Esophagus muscularis mucosa (tissue), 4 donors: ENCODE measurements around the gene CCDC102B. TPM values are rescaled to one million over a fixed set of nuclear protein-coding genes. Genes with fewer than 3 reads are reported as not detected.

Source experiments
- DNase-seq: peaks from one replicate; pipeline ENCODE4 v3.0.0-alpha.2; 2017; ENCODE audit errors: extremely low spot score
- H3K27ac ChIP-seq, 4 donors: fragments of 200-600 bp; sonication (generic); replicated peaks in 1 of 4; 1 replicate in 3 of 4; 2 replicates in 1 of 4; pipeline ENCODE4 v1.5.1; 2016 to 2019; ENCODE audit warnings: mild to moderate bottlenecking in 1 of 4
- H3K27me3 ChIP-seq, 4 donors: fragments of 200-600 bp; sonication (generic); one replicate each; pipeline versions ENCODE4 v1.5.1 to v1.6.0; 2016 to 2019
- H3K36me3 ChIP-seq, 4 donors: fragments of 200-600 bp; sonication (generic); one replicate each; pipeline ENCODE4 v1.5.1; 2016 to 2019
- H3K4me1 ChIP-seq, 4 donors: fragments of 200-600 bp; sonication (generic); one replicate each; pipeline ENCODE4 v1.5.1; 2016 to 2019
- H3K4me3 ChIP-seq, 4 donors: fragments of 200-600 bp; sonication (generic); 1 replicate in 2 of 4; 2 replicates in 2 of 4; pipeline ENCODE4 v1.5.1; 2016 to 2019; ENCODE audit warnings: mild to moderate bottlenecking in 4 of 4, moderate library complexity in 1 of 4
- H3K9me3 ChIP-seq, 4 donors: fragments of 200-600 bp; sonication (generic); 1 replicate in 3 of 4; 2 replicates in 1 of 4; pipeline ENCODE4 v1.5.1; 2016 to 2019
- CTCF ChIP-seq, 3 experiments: fragments of 200-600 bp in 2 of 3; fragments of 450-650 bp in 1 of 3; sonication (generic) in 2 of 3; IDR thresholded peaks; one replicate each; pipeline ENCODE4 v1.5.1; 2017 to 2019; ENCODE audit warnings: antibody characterized with exemption in 3 of 3, mild to moderate bottlenecking in 2 of 3, moderate library complexity in 1 of 3
- EP300 ChIP-seq: sonication (generic); formaldehyde crosslinking; IDR thresholded peaks from one replicate; pipeline ENCODE4 v1.6.1; 2017; ENCODE audit warnings: antibody characterized with exemption
- POLR2A ChIP-seq: fragments of 450-650 bp; IDR thresholded peaks from one replicate; pipeline ENCODE4 v1.6.1; 2017; ENCODE audit warnings: antibody characterized with exemption, moderate library complexity, mild to moderate bottlenecking, low read depth
- POLR2AphosphoS5 ChIP-seq, 2 donors: sonication (generic); formaldehyde crosslinking; IDR thresholded peaks; one replicate each; pipeline ENCODE4 v1.6.1; 2017; ENCODE audit warnings: antibody characterized with exemption in 2 of 2
- WGBS: methylation state at CpG from one replicate; pipeline ENCODE4 v1.1.5; 2018; 5-methylcytosine and 5-hydroxymethylcytosine counted together
- intact Hi-C: fragments of 100-400 bp; cut with DNase I; formaldehyde crosslinking; loops from one replicate; pipeline ENCODE4 v1.15.1; 2023
- total RNA-seq, 4 donors: library from RNA; depleted of rRNA; stranded (reverse); fragments of >200 nt; gene quantifications; one replicate each; pipeline versions ENCODE4 v1.1.0 to v1.2.1, GENCODE V29; 2016

The CCDC102B gene
- total RNA-seq, 4 donors from 2014 or later = 3.0 to 6.8 (median 4.8) TPM

DNA sequence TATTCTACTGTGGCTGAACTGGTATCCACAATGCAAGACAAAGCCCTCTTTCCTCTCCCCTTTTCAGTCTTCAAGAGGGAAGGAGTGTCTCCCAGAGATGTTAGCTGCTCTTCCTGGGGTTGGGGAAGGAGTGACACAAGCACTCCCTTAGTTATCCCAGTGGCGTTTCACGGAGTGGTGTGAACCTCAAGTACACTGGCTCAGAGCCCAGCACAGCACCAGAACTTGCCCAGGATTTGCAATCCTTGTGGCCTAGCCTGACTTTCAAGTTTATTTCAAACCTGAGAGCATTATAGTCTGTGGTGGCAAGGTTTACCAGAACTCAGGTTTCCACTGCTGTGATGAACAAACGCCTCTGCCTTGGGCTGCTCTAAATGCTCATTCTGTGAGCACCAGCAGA is 162.5 kb downstream of the CCDC102B start:
- no peaks in the 10 kb centered on the region for H3K9me3 ChIP-seq
- no peak overlapping the region for H3K4me3 ChIP-seq
- no peaks in the 10 kb centered on the region for H3K4me1 ChIP-seq
- no peaks in the 10 kb centered on the region for H3K36me3 ChIP-seq
- DNase-seq = no peak
- H3K27me3 ChIP-seq = no peaks in the 10 kb centered on the region
- intact Hi-C loops = no loop called here
- 93% methylated on average over 3 of the region's 3 CpGs for WGBS
- H3K27ac ChIP-seq = no peak overlapping the region
- TF ChIP-seq CTCF (IDR thresholded peaks at IDR 0.05) = no peak
- TF ChIP-seq POLR2A = no peak
- no peak for TF ChIP-seq POLR2AphosphoS5 (IDR thresholded peaks at IDR 0.05)
- TF ChIP-seq EP300 = no peak

- Histone ChIP-seq H3K27ac (no peak overlapping the region), H3K9me3 (no peaks in the 10 kb centered on the region), H3K27me3 (no peaks in the 10 kb centered on the region), H3K36me3 (no peaks in the 10 kb centered on the region), H3K4me1 (no peaks in the 10 kb centered on the region), H3K4me3 (no peak overlapping the region)
- no peak for DNase-seq
- no peak for TF ChIP-seq CTCF (IDR thresholded peaks at IDR 0.05)
- TF ChIP-seq EP300 = no peak
- no peak for TF ChIP-seq POLR2AphosphoS5 (IDR thresholded peaks at IDR 0.05)
- intact Hi-C loops = no loop called here
- 90% methylated on average over 3 of the region's 3 CpGs for WGBS
Observed at GRCh38 chr18:68962623-68963022, 164.7 kb downstream of the CCDC102B start.

GRCh38 chr18:68965817-68966216 is 167.9 kb downstream of the CCDC102B start:
- intact Hi-C loops = no loop called here
- DNase-seq = no peak
- no peaks in the 10 kb centered on the region for H3K4me1 ChIP-seq
- H3K27ac ChIP-seq = no peak overlapping the region
- TF ChIP-seq POLR2A = no peak
- TF ChIP-seq CTCF (IDR thresholded peaks at IDR 0.05) = no peak
- TF ChIP-seq EP300 = no peak
- no peak for TF ChIP-seq POLR2AphosphoS5 (IDR thresholded peaks at IDR 0.05)
- H3K27me3 ChIP-seq = no peaks in the 10 kb centered on the region
- 61% methylated on average over 3 of the region's 3 CpGs for WGBS
- no peaks in the 10 kb centered on the region for H3K9me3 ChIP-seq
- no peaks in the 10 kb centered on the region for H3K36me3 ChIP-seq
- no peak overlapping the region for H3K4me3 ChIP-seq

DNA sequence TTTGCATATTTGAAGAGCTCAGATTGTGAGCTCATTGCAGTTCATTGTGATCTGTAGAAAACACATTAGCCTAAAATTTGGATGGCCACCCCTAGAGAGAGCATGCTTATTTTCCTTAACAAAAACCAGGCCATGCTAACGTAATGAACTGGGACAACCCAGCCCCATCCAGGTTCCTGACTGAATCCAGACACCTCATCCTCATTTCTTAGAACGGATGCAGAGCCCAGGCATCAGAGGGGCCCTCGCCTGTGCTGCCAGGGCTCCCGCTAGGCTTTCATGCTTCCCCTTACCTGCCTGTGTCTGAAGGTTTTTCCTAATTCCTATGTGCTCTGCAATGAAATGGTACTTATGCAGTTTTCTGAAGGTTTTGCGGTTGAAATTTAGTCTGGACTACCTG is 171.1 kb downstream of the CCDC102B start:
- Histone ChIP-seq H3K27ac (no peak overlapping the region), H3K36me3 (no peaks in the 10 kb centered on the region), H3K9me3 (no peaks in the 10 kb centered on the region), H3K27me3 (no peaks in the 10 kb centered on the region), H3K4me1 (no peaks in the 10 kb centered on the region), H3K4me3 (no peak overlapping the region)
- DNase-seq = no peak
- intact Hi-C loops = no loop called here
- no peak for TF ChIP-seq CTCF (IDR thresholded peaks at IDR 0.05)
- no peak for TF ChIP-seq POLR2AphosphoS5 (IDR thresholded peaks at IDR 0.05)
- no peak for TF ChIP-seq POLR2A
- TF ChIP-seq EP300 = no peak
- WGBS = 83% methylated on average over 5 of the region's 5 CpGs

GRCh38 chr18:68972176-68972575 is 174.3 kb downstream of the CCDC102B start:
- TF ChIP-seq CTCF (IDR thresholded peaks at IDR 0.05) (no peak), EP300 (no peak), POLR2A (no peak), POLR2AphosphoS5 (IDR thresholded peaks at IDR 0.05) (no peak)
- Histone ChIP-seq H3K27ac (no peak overlapping the region), H3K9me3 (no peaks in the 10 kb centered on the region), H3K4me1 (no peaks in the 10 kb centered on the region), H3K27me3 (no peaks in the 10 kb centered on the region), H3K36me3 (no peaks in the 10 kb centered on the region), H3K4me3 (no peak overlapping the region)
- intact Hi-C loops = no loop called here
- 70% methylated on average over 5 of the region's 5 CpGs for WGBS
- no peak for DNase-seq
